Liver (tissue), 9 donors: ENCODE measurements around the gene EFHB. TPM values are rescaled to one million over a fixed set of nuclear protein-coding genes. Genes with fewer than 3 reads are reported as not detected.

ENCODE experiments used
- DNase-seq: peaks from one replicate; pipeline ENCODE4 v3.0.0-alpha.2; 2017; ENCODE audit warnings: low spot score
- H3K27ac ChIP-seq, 2 donors: one replicate each; pipeline ENCODE4 v1.7.0; 2013; ENCODE audit warnings: inconsistent platforms in 2 of 2, low read length in 2 of 2, control low read depth in 1 of 2, low read depth in 1 of 2, mild to moderate bottlenecking in 1 of 2
- H3K27me3 ChIP-seq, 4 donors: one replicate each; pipeline versions ENCODE4 v1.6.1 to v1.7.0; 2013; ENCODE audit warnings: low read length in 3 of 4, inconsistent platforms in 1 of 4, mild to moderate bottlenecking in 1 of 4, moderate library complexity in 1 of 4; ENCODE audit not compliant: control insufficient read depth in 4 of 4, insufficient read depth in 4 of 4
- H3K36me3 ChIP-seq, 4 donors: one replicate each; pipeline versions ENCODE4 v1.6.1 to v1.7.0; 2013; ENCODE audit warnings: low read length in 3 of 4, mild to moderate bottlenecking in 3 of 4, low read depth in 1 of 4, moderate library complexity in 1 of 4; ENCODE audit not compliant: control insufficient read depth in 4 of 4, insufficient read depth in 3 of 4
- H3K4me1 ChIP-seq, 4 donors: one replicate each; pipeline versions ENCODE4 v1.6.1 to v1.7.0; 2013; ENCODE audit warnings: low read length in 3 of 4, mild to moderate bottlenecking in 3 of 4, moderate library complexity in 1 of 4; ENCODE audit not compliant: control insufficient read depth in 4 of 4, insufficient read depth in 4 of 4
- H3K4me3 ChIP-seq, 3 donors: one replicate each; pipeline versions ENCODE4 v1.6.1 to v1.7.0; 2013; ENCODE audit warnings: low read length in 3 of 3, control low read depth in 1 of 3, low read depth in 1 of 3, mild to moderate bottlenecking in 1 of 3
- H3K9ac ChIP-seq, 2 donors: one replicate each; pipeline ENCODE4 v1.7.0; 2013; ENCODE audit warnings: low read length in 2 of 2, mild to moderate bottlenecking in 2 of 2, moderate library complexity in 2 of 2, control low read depth in 1 of 2, low read depth in 1 of 2
- H3K9me3 ChIP-seq, 4 donors: one replicate each; pipeline versions ENCODE4 v1.6.1 to v1.7.0; 2013; ENCODE audit warnings: low read length in 3 of 4; ENCODE audit not compliant: control insufficient read depth in 4 of 4
- ATF3 ChIP-seq: IDR thresholded peaks from 2 replicates; pipeline ENCODE4 v1.6.1; 2016; ENCODE audit warnings: antibody characterized with exemption
- CTCF ChIP-seq: fragments of 150-350 bp; IDR thresholded peaks from 2 replicates; pipeline ENCODE4 v1.5.1; 2017; ENCODE audit warnings: improper control_type of control experiment, low read depth, low read length; ENCODE audit not compliant: missing input control
- EGR1 ChIP-seq, 2 donors: IDR thresholded peaks; 2 replicates each; pipeline ENCODE4 v1.6.1; 2016 to 2018; ENCODE audit warnings: antibody characterized with exemption in 2 of 2, low read depth in 2 of 2
- FOXA1 ChIP-seq: IDR thresholded peaks from 2 replicates; pipeline ENCODE4 v1.6.1; 2016; ENCODE audit warnings: antibody characterized with exemption
- FOXA2 ChIP-seq: IDR thresholded peaks from 2 replicates; pipeline ENCODE4 v1.6.1; 2016; ENCODE audit warnings: antibody characterized with exemption
- GABPA ChIP-seq, 2 donors: IDR thresholded peaks in 1 of 2; conservative IDR thresholded peaks in 1 of 2; 2 replicates each; pipeline ENCODE4 v1.6.1; 2016; ENCODE audit warnings: antibody characterized with exemption in 2 of 2, mild to moderate bottlenecking in 1 of 2, moderate library complexity in 1 of 2
- HNF4A ChIP-seq, 2 donors: conservative IDR thresholded peaks; 2 replicates each; pipeline ENCODE4 v1.6.1; 2016; ENCODE audit warnings: antibody characterized with exemption in 2 of 2, mild to moderate bottlenecking in 2 of 2
- HNF4G ChIP-seq: IDR thresholded peaks from 2 replicates; pipeline ENCODE4 v1.6.1; 2016; ENCODE audit warnings: antibody characterized with exemption
- MAX ChIP-seq: IDR thresholded peaks from 2 replicates; pipeline ENCODE4 v1.6.1; 2016; ENCODE audit warnings: antibody characterized with exemption
- NR2F2 ChIP-seq: IDR thresholded peaks from 2 replicates; pipeline ENCODE4 v1.6.1; 2016; ENCODE audit warnings: antibody characterized with exemption
- RAD21 ChIP-seq, 2 donors: IDR thresholded peaks; 2 replicates each; pipeline ENCODE4 v1.6.1; 2016; ENCODE audit warnings: antibody characterized with exemption in 2 of 2, mild to moderate bottlenecking in 2 of 2
- REST ChIP-seq: IDR thresholded peaks from 2 replicates; pipeline ENCODE4 v1.6.1; 2016; ENCODE audit warnings: antibody characterized with exemption, mild to moderate bottlenecking
- RXRA ChIP-seq, 2 donors: IDR thresholded peaks; 2 replicates each; pipeline ENCODE4 v1.6.1; 2017 to 2018; ENCODE audit warnings: antibody characterized with exemption in 2 of 2, mild to moderate bottlenecking in 1 of 2
- SP1 ChIP-seq: IDR thresholded peaks from 2 replicates; pipeline ENCODE4 v1.6.1; 2018; ENCODE audit warnings: antibody characterized with exemption, mild to moderate bottlenecking
- TAF1 ChIP-seq: conservative IDR thresholded peaks from 2 replicates; pipeline ENCODE4 v1.6.1; 2016; ENCODE audit warnings: antibody characterized with exemption, mild to moderate bottlenecking
- ZBTB33 ChIP-seq: IDR thresholded peaks from 2 replicates; pipeline ENCODE4 v1.6.1; 2016; ENCODE audit warnings: antibody characterized with exemption
- WGBS: extraction: QIAGEN DNeasy Blood & Tissue Kit; methylation state at CpG from one replicate; pipeline ENCODE4 v1.1.7; 2013; 5-methylcytosine and 5-hydroxymethylcytosine counted together
- polyA plus RNA-seq, 2 donors: library from polyadenylated mRNA; stranded (reverse) in 1 of 2; unstranded in 1 of 2; fragments of 200-250 nt in 1 of 2; fragments of >200 nt in 1 of 2; fragmentation: Nextera tagmentation in 1 of 2; extraction: Ambion mirVana in 1 of 2; gene quantifications; one replicate each; pipeline versions ENCODE4 v1.2.1 to v1.2.3, GENCODE V29; 2013 to 2015
- total RNA-seq, 2 donors: library from RNA; depleted of rRNA; stranded (reverse); fragments of >200 nt; gene quantifications; one replicate each; pipeline ENCODE4 v1.2.3, GENCODE V29; 2014
- donor health status: healthy.
- donor health status: healthy.
- donor health status: healthy.
- donor health status: healthy.
- donor health status: healthy.

The EFHB gene
- total and polyA plus RNA-seq, 4 donors = 0.05 to 0.37 (median 0.33) TPM; not detected in 1

- H3K36me3 ChIP-seq = no peaks in the 10 kb centered on the region
- TF ChIP-seq TAF1 (no peak), ATF3 (no peak), EGR1 (IDR thresholded peaks at IDR 0.05; ENCODE audit: low read depth in 2 of 2) (no peak), GABPA (IDR thresholded peaks at IDR 0.05 in 1 of 2, conservative IDR thresholded peaks at IDR 0.05 in 1 of 2) (no peak), SP1 (no peak), HNF4G (no peak), MAX (no peak), NR2F2 (no peak), FOXA1 (no peak), HNF4A (conservative IDR thresholded peaks at IDR 0.05) (no peak), CTCF (no peak), REST (no peak), RXRA (IDR thresholded peaks at IDR 0.05) (no peak), RAD21 (IDR thresholded peaks at IDR 0.05) (no peak)
Observed at GRCh38 chr3:19937459-19938294, 3.7 kb upstream of the EFHB start.

GRCh38 chr3:19932422-19932821 lies 1.6 kb downstream of the EFHB start:
- Histone ChIP-seq H3K9me3 (no peaks in the 10 kb centered on the region), H3K27ac (no peak overlapping the region)

More at GRCh38 chr3:19937459-19938294, 3.7 kb upstream of the EFHB start:
- Histone ChIP-seq H3K9me3 (no peaks in the 10 kb centered on the region), H3K4me1 (no peaks in the 10 kb centered on the region), H3K27me3 (peaks cover 0 to 6% (median under 1%) of the 10 kb centered on the region in 4 donors), H3K4me3 (no peak overlapping the region), H3K27ac (no peak overlapping the region), H3K9ac (no peak overlapping the region)
- WGBS = 59% methylated on average over 7 of the region's 7 CpGs
- DNase-seq = no peak

More at GRCh38 chr3:19932422-19932821, 1.6 kb downstream of the EFHB start:
- Histone ChIP-seq H3K4me3 (no peak overlapping the region), H3K27me3 (peaks cover 0 to 6% (median under 1%) of the 10 kb centered on the region in 4 donors), H3K36me3 (no peaks in the 10 kb centered on the region), H3K4me1 (no peaks in the 10 kb centered on the region), H3K9ac (no peak overlapping the region)
- TF ChIP-seq HNF4G (no peak), MAX (no peak), ZBTB33 (no peak), FOXA1 (no peak), RXRA (IDR thresholded peaks at IDR 0.05) (no peak), FOXA2 (no peak), GABPA (IDR thresholded peaks at IDR 0.05 in 1 of 2, conservative IDR thresholded peaks at IDR 0.05 in 1 of 2) (no peak)
- WGBS = 92% methylated on average over 2 of the region's 2 CpGs
- no peak for DNase-seq
